ENCODE measurements around the gene POPDC2.

Gene POPDC2

GRCh38 chr3:119669906-119670570 lies 9.6 kb upstream of the POPDC2 start:
- DNase-seq = no peak

GRCh38 chr3:119665954-119666559 lies 5.7 kb upstream of the POPDC2 start:
- no peak for DNase-seq

- DNase-seq = no peak
These were observed 4.5 kb upstream of the POPDC2 start for GRCh38 chr3:119664850-119665379.

- no peak for DNase-seq
These were observed 4.0 kb upstream of the POPDC2 start for GRCh38 chr3:119664370-119664769.

- DNase-seq = no peak
These were observed 3.5 kb upstream of the POPDC2 start for GRCh38 chr3:119663885-119664284.

- no peak for DNase-seq
These were observed 2.4 kb upstream of the POPDC2 start for GRCh38 chr3:119662604-119663373.

- no peak for DNase-seq
These were observed 640 bp downstream of the POPDC2 start for GRCh38 chr3:119659606-119660291.

- DNase-seq = no peak
These were observed 1.4 kb downstream of the POPDC2 start for GRCh38 chr3:119658994-119659393.

GRCh38 chr3:119657887-119658702 lies 2.3 kb downstream of the POPDC2 start:
- peak in 1 of 5 experiments; percentile 32 for DNase-seq

GRCh38 chr3:119653876-119654275 lies 6.5 kb downstream of the POPDC2 start:
- no peak for DNase-seq

- no peak for DNase-seq
These were observed 7.9 kb downstream of the POPDC2 start for GRCh38 chr3:119652306-119653033.

GRCh38 chr3:119649761-119650160 lies 10.6 kb downstream of the POPDC2 start:
- DNase-seq = no peak

GRCh38 chr3:119647843-119648575 lies 12.4 kb downstream of the POPDC2 start:
- no peak for DNase-seq

GRCh38 chr3:119647171-119647570 lies 13.2 kb downstream of the POPDC2 start:
- no peak for DNase-seq

GRCh38 chr3:119645813-119646212 lies 14.6 kb downstream of the POPDC2 start:
- DNase-seq = no peak

GRCh38 chr3:119644481-119644880 lies 15.9 kb downstream of the POPDC2 start:
- no peak for DNase-seq

- no peak for DNase-seq
These were observed 16.9 kb downstream of the POPDC2 start for GRCh38 chr3:119643528-119643927.

- no peak for DNase-seq
These were observed 17.5 kb downstream of the POPDC2 start for GRCh38 chr3:119642746-119643473.

- no peak for DNase-seq
These were observed 19.0 kb downstream of the POPDC2 start for GRCh38 chr3:119641416-119641815.
